Stomach (tissue), 4 donors: ENCODE results near the gene NPAS3.

ENCODE experiments used
- EP300 ChIP-seq: sonication (generic); formaldehyde crosslinking; IDR thresholded peaks from one replicate; pipeline ENCODE4 v1.6.1; 2017; ENCODE audit warnings: antibody characterized with exemption
- POLR2A ChIP-seq, 4 donors: fragments of 450-650 bp; IDR thresholded peaks; one replicate each; pipeline ENCODE4 v1.6.1; 2016; ENCODE audit warnings: antibody characterized with exemption in 4 of 4, control low read depth in 2 of 4, mild to moderate bottlenecking in 1 of 4, moderate library complexity in 1 of 4
- POLR2AphosphoS5 ChIP-seq, 3 donors: sonication (generic); formaldehyde crosslinking; IDR thresholded peaks; one replicate each; pipeline ENCODE4 v1.6.1; 2016; ENCODE audit warnings: antibody characterized with exemption in 3 of 3
- TF ChIP-seq, protein P1 (sequence below), 7 experiments: fragments of 450-650 bp in 4 of 7; fragments of 200-600 bp in 3 of 7; sonication (generic) in 3 of 7; IDR thresholded peaks; one replicate each; pipeline ENCODE4 v1.5.1; 2016 to 2019; ENCODE audit warnings: antibody characterized with exemption in 7 of 7, control low read depth in 2 of 7, mild to moderate bottlenecking in 1 of 7

DNA sequence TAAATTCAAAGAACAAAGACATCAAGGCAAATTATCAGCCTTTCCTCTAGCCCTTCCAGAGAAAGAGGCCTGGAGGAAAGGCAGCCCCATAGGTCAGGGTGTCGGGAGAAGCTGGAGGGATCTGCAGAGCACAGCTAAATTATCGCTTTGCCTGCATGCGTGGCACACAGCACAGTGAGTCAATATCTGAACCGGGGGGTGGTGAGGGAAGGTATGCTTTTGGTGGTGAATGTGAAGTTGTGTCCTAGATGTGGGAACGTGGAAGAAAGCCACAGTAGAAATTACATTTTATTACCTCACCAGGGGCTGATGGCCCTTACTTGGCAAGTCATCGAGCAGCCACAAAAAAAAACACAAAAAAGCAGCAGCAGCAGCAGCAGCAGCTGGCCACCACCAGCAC is 769.0 kb downstream of the NPAS3 start:
- TF ChIP-seq POLR2A (IDR thresholded peaks at IDR 0.05) (no peak), EP300 (no peak), POLR2AphosphoS5 (IDR thresholded peaks at IDR 0.05) (no peak)
- TF ChIP-seq, protein P1, sequence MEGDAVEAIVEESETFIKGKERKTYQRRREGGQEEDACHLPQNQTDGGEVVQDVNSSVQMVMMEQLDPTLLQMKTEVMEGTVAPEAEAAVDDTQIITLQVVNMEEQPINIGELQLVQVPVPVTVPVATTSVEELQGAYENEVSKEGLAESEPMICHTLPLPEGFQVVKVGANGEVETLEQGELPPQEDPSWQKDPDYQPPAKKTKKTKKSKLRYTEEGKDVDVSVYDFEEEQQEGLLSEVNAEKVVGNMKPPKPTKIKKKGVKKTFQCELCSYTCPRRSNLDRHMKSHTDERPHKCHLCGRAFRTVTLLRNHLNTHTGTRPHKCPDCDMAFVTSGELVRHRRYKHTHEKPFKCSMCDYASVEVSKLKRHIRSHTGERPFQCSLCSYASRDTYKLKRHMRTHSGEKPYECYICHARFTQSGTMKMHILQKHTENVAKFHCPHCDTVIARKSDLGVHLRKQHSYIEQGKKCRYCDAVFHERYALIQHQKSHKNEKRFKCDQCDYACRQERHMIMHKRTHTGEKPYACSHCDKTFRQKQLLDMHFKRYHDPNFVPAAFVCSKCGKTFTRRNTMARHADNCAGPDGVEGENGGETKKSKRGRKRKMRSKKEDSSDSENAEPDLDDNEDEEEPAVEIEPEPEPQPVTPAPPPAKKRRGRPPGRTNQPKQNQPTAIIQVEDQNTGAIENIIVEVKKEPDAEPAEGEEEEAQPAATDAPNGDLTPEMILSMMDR (IDR thresholded peaks at IDR 0.05): no peak
